ENCODE measurements around the gene GPR132.

- TF ChIP-seq POLR2AphosphoS5 (IDR thresholded peaks at IDR 0.05; ENCODE audit: low read depth) (no peak), EZH2phosphoT487 (IDR thresholded peaks at IDR 0.05; ENCODE audit: unreplicated experiment) (no peak), EZH2 (IDR thresholded peaks at IDR 0.05; ENCODE audit: low read depth, unreplicated experiment) (no peak), ZNF331 (CRISPR knock-in tag; IDR thresholded peaks at IDR 0.05; ENCODE audit: low read depth) (no peak), STAT1 (IDR thresholded peaks at IDR 0.05; ENCODE audit: unreplicated experiment) (no peak), ZNF114 (CRISPR knock-in tag; IDR thresholded peaks at IDR 0.05) (no peak), CREB1 (CRISPR knock-in tag; IDR thresholded peaks at IDR 0.05; ENCODE audit: low read depth) (no peak)
- TF ChIP-seq, protein P1, sequence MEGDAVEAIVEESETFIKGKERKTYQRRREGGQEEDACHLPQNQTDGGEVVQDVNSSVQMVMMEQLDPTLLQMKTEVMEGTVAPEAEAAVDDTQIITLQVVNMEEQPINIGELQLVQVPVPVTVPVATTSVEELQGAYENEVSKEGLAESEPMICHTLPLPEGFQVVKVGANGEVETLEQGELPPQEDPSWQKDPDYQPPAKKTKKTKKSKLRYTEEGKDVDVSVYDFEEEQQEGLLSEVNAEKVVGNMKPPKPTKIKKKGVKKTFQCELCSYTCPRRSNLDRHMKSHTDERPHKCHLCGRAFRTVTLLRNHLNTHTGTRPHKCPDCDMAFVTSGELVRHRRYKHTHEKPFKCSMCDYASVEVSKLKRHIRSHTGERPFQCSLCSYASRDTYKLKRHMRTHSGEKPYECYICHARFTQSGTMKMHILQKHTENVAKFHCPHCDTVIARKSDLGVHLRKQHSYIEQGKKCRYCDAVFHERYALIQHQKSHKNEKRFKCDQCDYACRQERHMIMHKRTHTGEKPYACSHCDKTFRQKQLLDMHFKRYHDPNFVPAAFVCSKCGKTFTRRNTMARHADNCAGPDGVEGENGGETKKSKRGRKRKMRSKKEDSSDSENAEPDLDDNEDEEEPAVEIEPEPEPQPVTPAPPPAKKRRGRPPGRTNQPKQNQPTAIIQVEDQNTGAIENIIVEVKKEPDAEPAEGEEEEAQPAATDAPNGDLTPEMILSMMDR (conservative IDR thresholded peaks at IDR 0.05; ENCODE audit: low read depth in 2 of 2), result no peak
- TF ChIP-seq, protein P2, sequence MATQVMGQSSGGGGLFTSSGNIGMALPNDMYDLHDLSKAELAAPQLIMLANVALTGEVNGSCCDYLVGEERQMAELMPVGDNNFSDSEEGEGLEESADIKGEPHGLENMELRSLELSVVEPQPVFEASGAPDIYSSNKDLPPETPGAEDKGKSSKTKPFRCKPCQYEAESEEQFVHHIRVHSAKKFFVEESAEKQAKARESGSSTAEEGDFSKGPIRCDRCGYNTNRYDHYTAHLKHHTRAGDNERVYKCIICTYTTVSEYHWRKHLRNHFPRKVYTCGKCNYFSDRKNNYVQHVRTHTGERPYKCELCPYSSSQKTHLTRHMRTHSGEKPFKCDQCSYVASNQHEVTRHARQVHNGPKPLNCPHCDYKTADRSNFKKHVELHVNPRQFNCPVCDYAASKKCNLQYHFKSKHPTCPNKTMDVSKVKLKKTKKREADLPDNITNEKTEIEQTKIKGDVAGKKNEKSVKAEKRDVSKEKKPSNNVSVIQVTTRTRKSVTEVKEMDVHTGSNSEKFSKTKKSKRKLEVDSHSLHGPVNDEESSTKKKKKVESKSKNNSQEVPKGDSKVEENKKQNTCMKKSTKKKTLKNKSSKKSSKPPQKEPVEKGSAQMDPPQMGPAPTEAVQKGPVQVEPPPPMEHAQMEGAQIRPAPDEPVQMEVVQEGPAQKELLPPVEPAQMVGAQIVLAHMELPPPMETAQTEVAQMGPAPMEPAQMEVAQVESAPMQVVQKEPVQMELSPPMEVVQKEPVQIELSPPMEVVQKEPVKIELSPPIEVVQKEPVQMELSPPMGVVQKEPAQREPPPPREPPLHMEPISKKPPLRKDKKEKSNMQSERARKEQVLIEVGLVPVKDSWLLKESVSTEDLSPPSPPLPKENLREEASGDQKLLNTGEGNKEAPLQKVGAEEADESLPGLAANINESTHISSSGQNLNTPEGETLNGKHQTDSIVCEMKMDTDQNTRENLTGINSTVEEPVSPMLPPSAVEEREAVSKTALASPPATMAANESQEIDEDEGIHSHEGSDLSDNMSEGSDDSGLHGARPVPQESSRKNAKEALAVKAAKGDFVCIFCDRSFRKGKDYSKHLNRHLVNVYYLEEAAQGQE (IDR thresholded peaks at IDR 0.05; ENCODE audit: unreplicated experiment), result no peak
Observed at GRCh38 chr14:105080161-105080560, 14.9 kb upstream of the GPR132 start.
